Memory B cell (primary cell): ENCODE data around the gene SYNE2.

Experiments
- ATAC-seq: fragments of 150-1000 bp; cut with Tn5 transposase; 2 replicates; pipeline ENCODE4 v1.10.0; 2021; ENCODE audit warnings: low read depth, mild to moderate bottlenecking, moderate library complexity
- DNase-seq, 2 donors: peaks; one replicate each; pipeline ENCODE4 v3.0.0; 2022; ENCODE audit warnings: low spot score in 2 of 2
- H3K27ac Mint-ChIP-seq: one replicate; pipeline ENCODE4 v1.8.0; 2022; ENCODE audit warnings: mild to moderate bottlenecking, moderate library complexity, mixed read lengths
- H3K27me3 Mint-ChIP-seq: one replicate; pipeline ENCODE4 v1.8.0; 2022; ENCODE audit warnings: mixed read lengths
- H3K36me3 Mint-ChIP-seq: one replicate; pipeline ENCODE4 v1.8.0; 2022; ENCODE audit warnings: mild to moderate bottlenecking, mixed read lengths
- H3K4me1 Mint-ChIP-seq: one replicate; pipeline ENCODE4 v1.8.0; 2022; ENCODE audit warnings: mixed read lengths
- H3K4me3 Mint-ChIP-seq: one replicate; pipeline ENCODE4 v1.8.0; 2022; ENCODE audit warnings: mild to moderate bottlenecking, moderate library complexity, mixed read lengths
- H3K9me3 Mint-ChIP-seq: one replicate; pipeline ENCODE4 v1.8.0; 2022; ENCODE audit warnings: mixed read lengths

Gene SYNE2

GRCh38 chr14:63939006-63939270, 86.1 kb downstream of the SYNE2 start:
- no peak for DNase-seq
- no peaks in the 10 kb centered on the region for H3K27me3 Mint-ChIP-seq
- H3K36me3 Mint-ChIP-seq = peaks cover 1% of the 10 kb centered on the region
- ATAC-seq = no peak
- H3K4me1 Mint-ChIP-seq = no peaks in the 10 kb centered on the region
- H3K4me3 Mint-ChIP-seq = no peak overlapping the region
- H3K27ac Mint-ChIP-seq = no peak overlapping the region
- H3K9me3 Mint-ChIP-seq = no peaks in the 10 kb centered on the region

- no peaks in the 10 kb centered on the region for H3K4me1 Mint-ChIP-seq
- no peaks in the 10 kb centered on the region for H3K27me3 Mint-ChIP-seq
- no peak for ATAC-seq
Measured at GRCh38 chr14:63940387-63940786, 87.6 kb downstream of the SYNE2 start.

GRCh38 chr14:63941023-63941422, 88.2 kb downstream of the SYNE2 start:
- H3K27me3 Mint-ChIP-seq = no peaks in the 10 kb centered on the region
- ATAC-seq (no peak), DNase-seq (no peak)
- H3K4me3 Mint-ChIP-seq = no peak overlapping the region
- H3K4me1 Mint-ChIP-seq = no peaks in the 10 kb centered on the region
- no peaks in the 10 kb centered on the region for H3K9me3 Mint-ChIP-seq
- H3K36me3 Mint-ChIP-seq = peaks cover 1% of the 10 kb centered on the region
- H3K27ac Mint-ChIP-seq = no peak overlapping the region

More at GRCh38 chr14:63940387-63940786, 87.6 kb downstream of the SYNE2 start:
- no peak for DNase-seq
- no peaks in the 10 kb centered on the region for H3K9me3 Mint-ChIP-seq
- H3K36me3 Mint-ChIP-seq = peaks cover 1% of the 10 kb centered on the region
- no peak overlapping the region for H3K27ac Mint-ChIP-seq
- H3K4me3 Mint-ChIP-seq = no peak overlapping the region

GRCh38 chr14:63949696-63950095, 96.9 kb downstream of the SYNE2 start:
- DNase-seq = no peak
- Mint-ChIP-seq H3K27me3 (no peaks in the 10 kb centered on the region), H3K36me3 (peaks cover 4% of the 10 kb centered on the region), H3K4me1 (no peaks in the 10 kb centered on the region), H3K27ac (no peak overlapping the region), H3K4me3 (no peak overlapping the region), H3K9me3 (no peaks in the 10 kb centered on the region)
- no peak for ATAC-seq

- Mint-ChIP-seq H3K4me3 (no peak overlapping the region), H3K4me1 (no peaks in the 10 kb centered on the region), H3K36me3 (peaks cover 6% of the 10 kb centered on the region), H3K27me3 (no peaks in the 10 kb centered on the region), H3K27ac (no peak overlapping the region), H3K9me3 (no peaks in the 10 kb centered on the region)
- DNase-seq (no peak), ATAC-seq (no peak)
Measured at GRCh38 chr14:63951021-63951420, 98.2 kb downstream of the SYNE2 start.

- no peak overlapping the region for H3K27ac Mint-ChIP-seq
- no peaks in the 10 kb centered on the region for H3K4me1 Mint-ChIP-seq
- H3K9me3 Mint-ChIP-seq = no peaks in the 10 kb centered on the region
- DNase-seq = no peak
- ATAC-seq = no peak
- peaks cover 6% of the 10 kb centered on the region for H3K36me3 Mint-ChIP-seq
- H3K4me3 Mint-ChIP-seq = no peak overlapping the region
- H3K27me3 Mint-ChIP-seq = no peaks in the 10 kb centered on the region
Measured at GRCh38 chr14:63951429-63951828, 98.6 kb downstream of the SYNE2 start.

- H3K4me3 Mint-ChIP-seq = no peak overlapping the region
- no peaks in the 10 kb centered on the region for H3K4me1 Mint-ChIP-seq
- H3K27ac Mint-ChIP-seq = no peak overlapping the region
- DNase-seq = no peak
- H3K9me3 Mint-ChIP-seq = no peaks in the 10 kb centered on the region
- no peaks in the 10 kb centered on the region for H3K27me3 Mint-ChIP-seq
- H3K36me3 Mint-ChIP-seq = peaks cover 6% of the 10 kb centered on the region
- ATAC-seq = no peak
Measured at GRCh38 chr14:63952053-63952932, 99.5 kb downstream of the SYNE2 start.

- DNase-seq (no peak), ATAC-seq (no peak)
- Mint-ChIP-seq H3K27ac (no peak overlapping the region), H3K4me3 (no peak overlapping the region), H3K27me3 (no peaks in the 10 kb centered on the region), H3K4me1 (no peaks in the 10 kb centered on the region), H3K36me3 (peaks cover 6% of the 10 kb centered on the region), H3K9me3 (no peaks in the 10 kb centered on the region)
Measured at GRCh38 chr14:63952933-63953437, 100.2 kb downstream of the SYNE2 start.

GRCh38 chr14:63956326-63956725, 103.5 kb downstream of the SYNE2 start:
- H3K4me1 Mint-ChIP-seq = no peaks in the 10 kb centered on the region
- H3K4me3 Mint-ChIP-seq = no peak overlapping the region
- no peak for ATAC-seq
- H3K27me3 Mint-ChIP-seq = no peaks in the 10 kb centered on the region
- peaks cover 3% of the 10 kb centered on the region for H3K36me3 Mint-ChIP-seq
- DNase-seq = no peak
- no peak overlapping the region for H3K27ac Mint-ChIP-seq
- no peaks in the 10 kb centered on the region for H3K9me3 Mint-ChIP-seq

GRCh38 chr14:63960926-63961567, 108.2 kb downstream of the SYNE2 start:
- H3K9me3 Mint-ChIP-seq = no peaks in the 10 kb centered on the region
- H3K4me1 Mint-ChIP-seq = no peaks in the 10 kb centered on the region
- no peak for DNase-seq
- no peak overlapping the region for H3K4me3 Mint-ChIP-seq
- H3K36me3 Mint-ChIP-seq = no peaks in the 10 kb centered on the region
- ATAC-seq = no peak
- no peaks in the 10 kb centered on the region for H3K27me3 Mint-ChIP-seq
- no peak overlapping the region for H3K27ac Mint-ChIP-seq

- Mint-ChIP-seq H3K9me3 (no peaks in the 10 kb centered on the region), H3K27ac (no peak overlapping the region), H3K27me3 (no peaks in the 10 kb centered on the region), H3K36me3 (no peaks in the 10 kb centered on the region), H3K4me3 (no peak overlapping the region), H3K4me1 (no peaks in the 10 kb centered on the region)
- DNase-seq (no peak), ATAC-seq (no peak)
Measured at GRCh38 chr14:63962906-63963305, 110.1 kb downstream of the SYNE2 start.

GRCh38 chr14:63963439-63963838, 110.6 kb downstream of the SYNE2 start:
- Mint-ChIP-seq H3K27ac (no peak overlapping the region), H3K4me3 (no peak overlapping the region), H3K4me1 (no peaks in the 10 kb centered on the region), H3K9me3 (no peaks in the 10 kb centered on the region), H3K27me3 (no peaks in the 10 kb centered on the region), H3K36me3 (no peaks in the 10 kb centered on the region)
- DNase-seq (no peak), ATAC-seq (no peak)

- Mint-ChIP-seq H3K27ac (no peak overlapping the region), H3K4me3 (no peak overlapping the region), H3K27me3 (no peaks in the 10 kb centered on the region), H3K9me3 (no peaks in the 10 kb centered on the region), H3K36me3 (peaks cover 3% of the 10 kb centered on the region), H3K4me1 (no peaks in the 10 kb centered on the region)
- DNase-seq = no peak
- no peak for ATAC-seq
Measured at GRCh38 chr14:63964113-63964512, 111.3 kb downstream of the SYNE2 start.

- ATAC-seq (no peak), DNase-seq (no peak)
- no peaks in the 10 kb centered on the region for H3K9me3 Mint-ChIP-seq
- no peak overlapping the region for H3K27ac Mint-ChIP-seq
- H3K4me1 Mint-ChIP-seq = no peaks in the 10 kb centered on the region
- H3K4me3 Mint-ChIP-seq = no peak overlapping the region
- H3K36me3 Mint-ChIP-seq = peaks cover 3% of the 10 kb centered on the region
- no peaks in the 10 kb centered on the region for H3K27me3 Mint-ChIP-seq
Measured at GRCh38 chr14:63966407-63966806, 113.6 kb downstream of the SYNE2 start.
